ELF-1 (cell line): ENCODE measurements around the gene CPEB4.

ENCODE experiments used
- DNase-seq: peaks from one replicate; pipeline ENCODE4 v3.0.0-alpha.2; 2016; ENCODE audit warnings: low read depth, low spot score

CPEB4 gene

GRCh38 chr5:173858670-173859407, 29.3 kb upstream of the CPEB4 start:
- DNase-seq, result no peak

- DNase-seq, result peak; percentile 40
Observed at GRCh38 chr5:173859408-173860159, 28.6 kb upstream of the CPEB4 start.

- DNase-seq, result no peak
Observed at GRCh38 chr5:173862047-173862477, 26.1 kb upstream of the CPEB4 start.

GRCh38 chr5:173863359-173863758, 24.8 kb upstream of the CPEB4 start:
- no peak for DNase-seq

- DNase-seq, result peak; percentile 63
Observed at GRCh38 chr5:173864126-173865050, 23.8 kb upstream of the CPEB4 start.

- no peak for DNase-seq
Observed at GRCh38 chr5:173866243-173866857, 21.8 kb upstream of the CPEB4 start.

- no peak for DNase-seq
Observed at GRCh38 chr5:173866858-173867679, 21.1 kb upstream of the CPEB4 start.

- peak; percentile 80 for DNase-seq
Observed at GRCh38 chr5:173868096-173868880, 19.9 kb upstream of the CPEB4 start.

- no peak for DNase-seq
Observed at GRCh38 chr5:173869316-173869715, 18.8 kb upstream of the CPEB4 start.

- no peak for DNase-seq
Observed at GRCh38 chr5:173872957-173873305, 15.2 kb upstream of the CPEB4 start.

GRCh38 chr5:173873306-173873922, 14.7 kb upstream of the CPEB4 start:
- DNase-seq, result no peak

GRCh38 chr5:173875189-173875588, 13.0 kb upstream of the CPEB4 start:
- no peak for DNase-seq

GRCh38 chr5:173878224-173878967, 9.8 kb upstream of the CPEB4 start:
- DNase-seq, result no peak

- DNase-seq, result no peak
Observed at GRCh38 chr5:173880306-173880985, 7.7 kb upstream of the CPEB4 start.

- no peak for DNase-seq
Observed at GRCh38 chr5:173881811-173882575, 6.2 kb upstream of the CPEB4 start.

GRCh38 chr5:173882632-173883031, 5.5 kb upstream of the CPEB4 start:
- DNase-seq, result no peak

GRCh38 chr5:173883347-173883924, 4.7 kb upstream of the CPEB4 start:
- no peak for DNase-seq
